ENCODE results near the gene ZBED4. TPM values are rescaled to one million over a fixed set of nuclear protein-coding genes. Genes with fewer than 3 reads are reported as not detected.
"Not testable (repeated sequence)": the region's sequence is repeated elsewhere in the genome, so short reads cannot be mapped to it uniquely, and the experiment has no call there.

ZBED4 gene
- total RNA-seq: 4.8 TPM
- long read RNA-seq, full-length matches to known transcripts: 1 of 4 reads
- long read RNA-seq, partial matches to known transcripts: 0 of 4 reads
- long read RNA-seq, other reads (novel, unspliced or antisense): 3 of 4 reads

- peak; percentile 99 for DNase-seq (ENCODE audit: missing footprints)
- peak; percentile 97 for ATAC-seq
- intact Hi-C loops (cut with DNase I): loop anchor here (5.0 kb wide), 1 partner anchor 64 kb away; the partner anchor contains the start of genes ALG12 and CRELD2
Observed at GRCh38 chr22:49852898-49853894, at the start of gene ZBED4. Gene ZBED4, plus strand, starts transcription at chr22:49853844. Its CDS starts 29,819 bp downstream, at chr22:49883663.

GRCh38 chr22:49807129-49807528, 46.5 kb upstream of the ZBED4 start:
- ATAC-seq: no peak
- intact Hi-C loops (cut with DNase I): no loop called here
- no peak for DNase-seq (ENCODE audit: missing footprints)

GRCh38 chr22:49807780-49808708, 45.6 kb upstream of the ZBED4 start:
- intact Hi-C loops (cut with DNase I): no loop called here
- no peak for DNase-seq (ENCODE audit: missing footprints)
- no peak for ATAC-seq

- intact Hi-C loops (cut with DNase I): no loop called here
- no peak for DNase-seq (ENCODE audit: missing footprints)
- no peak for ATAC-seq
Observed at GRCh38 chr22:49810363-49811019, 43.2 kb upstream of the ZBED4 start.

GRCh38 chr22:49811020-49811791, 42.4 kb upstream of the ZBED4 start:
- ATAC-seq: no peak
- intact Hi-C loops (cut with DNase I): no loop called here
- no peak for DNase-seq (ENCODE audit: missing footprints)

GRCh38 chr22:49812838-49813237, 40.8 kb upstream of the ZBED4 start:
- ATAC-seq (peak; percentile 12), DNase-seq (ENCODE audit: missing footprints) (no peak)
- intact Hi-C loops (cut with DNase I): no loop called here

GRCh38 chr22:49814164-49814686, 39.4 kb upstream of the ZBED4 start:
- DNase-seq (ENCODE audit: missing footprints): no peak
- intact Hi-C loops (cut with DNase I): no loop called here
- ATAC-seq: no peak

GRCh38 chr22:49814856-49815255, 38.8 kb upstream of the ZBED4 start:
- DNase-seq (ENCODE audit: missing footprints): no peak
- intact Hi-C loops (cut with DNase I): no loop called here
- ATAC-seq: no peak

- no peak for ATAC-seq
- no peak for DNase-seq (ENCODE audit: missing footprints)
- intact Hi-C loops (cut with DNase I): no loop called here
Observed at GRCh38 chr22:49815641-49816091, 38.0 kb upstream of the ZBED4 start.

GRCh38 chr22:49817359-49817758, 36.3 kb upstream of the ZBED4 start:
- ATAC-seq (no peak), DNase-seq (ENCODE audit: missing footprints) (no peak)

GRCh38 chr22:49820984-49821383, 32.7 kb upstream of the ZBED4 start:
- intact Hi-C loops (cut with DNase I): no loop called here
- no peak for DNase-seq (ENCODE audit: missing footprints)
- ATAC-seq: peak; percentile 55

More at GRCh38 chr22:49817359-49817758, 36.3 kb upstream of the ZBED4 start:
- intact Hi-C loops (cut with DNase I): no loop called here

GRCh38 chr22:49821741-49822140, 31.9 kb upstream of the ZBED4 start:
- intact Hi-C loops (cut with DNase I); DNase-seq (ENCODE audit: missing footprints); ATAC-seq: not testable (repeated sequence)

- DNase-seq (ENCODE audit: missing footprints) (no peak), ATAC-seq (no peak)
- intact Hi-C loops (cut with DNase I): no loop called here
Observed at GRCh38 chr22:49823289-49824045, 30.2 kb upstream of the ZBED4 start.

GRCh38 chr22:49824185-49824925, 29.3 kb upstream of the ZBED4 start:
- ATAC-seq (no peak), DNase-seq (ENCODE audit: missing footprints) (no peak)
- intact Hi-C loops (cut with DNase I): no loop called here

GRCh38 chr22:49824936-49825335, 28.7 kb upstream of the ZBED4 start:
- intact Hi-C loops (cut with DNase I): no loop called here
- DNase-seq (ENCODE audit: missing footprints) (no peak), ATAC-seq (no peak)

- intact Hi-C loops (cut with DNase I): no loop called here
- no peak for DNase-seq (ENCODE audit: missing footprints)
- ATAC-seq: no peak
Observed at GRCh38 chr22:49825436-49825835, 28.2 kb upstream of the ZBED4 start.
